HG03175 (cell line): ENCODE measurements around the gene COA3.
"Not testable (repeated sequence)": the region's sequence is repeated elsewhere in the genome, so short reads cannot be mapped to it uniquely, and the experiment has no call there.

Experiments
- ATAC-seq: cut with Tn5 transposase; IDR thresholded peaks from one replicate; pipeline ENCODE4 v1.9.1; 2021; ENCODE audit warnings: mild to moderate bottlenecking, moderate library complexity; ENCODE audit not compliant: unreplicated experiment

COA3 gene

DNA sequence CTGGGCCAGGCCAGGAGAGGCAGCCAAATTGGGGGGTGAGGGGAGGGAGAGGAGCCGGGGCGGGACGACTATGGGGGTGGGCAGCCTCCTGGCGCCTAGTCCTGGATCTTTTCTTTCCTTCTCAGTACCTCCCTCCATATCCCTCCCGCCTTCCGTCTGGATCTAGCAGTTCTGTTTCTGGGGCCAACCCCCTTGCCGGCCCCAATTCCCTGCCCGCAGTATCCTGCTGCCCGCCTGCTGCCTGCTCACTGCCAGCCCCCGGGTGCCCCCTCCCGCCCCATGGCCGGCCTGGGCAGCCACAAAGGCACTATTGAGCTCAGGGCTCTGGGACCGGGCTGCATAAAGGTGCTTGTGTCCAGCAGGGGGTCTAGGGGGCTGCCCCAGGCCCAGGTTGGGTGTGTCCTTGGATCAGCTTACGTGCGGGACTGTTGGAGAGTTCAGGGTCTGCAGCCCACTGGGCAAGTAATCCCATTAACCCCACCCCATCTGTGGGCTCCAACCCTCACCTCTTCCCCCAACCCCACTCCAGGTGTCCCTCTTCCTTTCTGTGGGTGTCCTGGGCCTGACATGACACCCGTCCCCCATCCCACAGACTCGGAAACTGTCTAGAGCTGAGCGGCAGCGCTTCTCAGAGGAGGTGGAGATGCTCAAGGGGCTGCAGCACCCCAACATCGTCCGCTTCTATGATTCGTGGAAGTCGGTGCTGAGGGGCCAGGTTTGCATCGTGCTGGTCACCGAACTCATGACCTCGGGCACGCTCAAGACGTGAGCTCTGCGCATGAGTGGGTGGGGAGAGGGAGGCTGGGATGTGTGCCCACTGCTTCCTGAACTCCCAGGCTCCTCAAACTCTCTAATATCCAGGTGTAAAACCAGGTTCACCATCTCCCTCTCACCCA, 16.1 kb downstream of the COA3 start:
- ATAC-seq: no peak

- ATAC-seq: no peak
These were observed 16.8 kb downstream of the COA3 start for GRCh38 chr17:42781639-42782165.

- no peak for ATAC-seq
These were observed 17.5 kb downstream of the COA3 start for GRCh38 chr17:42780851-42781638.

GRCh38 chr17:42779936-42780850, 18.3 kb downstream of the COA3 start, which contains the start of gene WNK4:
Gene WNK4, plus strand, starts transcription at chr17:42780610. Its CDS starts 89 bp downstream, at chr17:42780699.
- no peak for ATAC-seq

DNA sequence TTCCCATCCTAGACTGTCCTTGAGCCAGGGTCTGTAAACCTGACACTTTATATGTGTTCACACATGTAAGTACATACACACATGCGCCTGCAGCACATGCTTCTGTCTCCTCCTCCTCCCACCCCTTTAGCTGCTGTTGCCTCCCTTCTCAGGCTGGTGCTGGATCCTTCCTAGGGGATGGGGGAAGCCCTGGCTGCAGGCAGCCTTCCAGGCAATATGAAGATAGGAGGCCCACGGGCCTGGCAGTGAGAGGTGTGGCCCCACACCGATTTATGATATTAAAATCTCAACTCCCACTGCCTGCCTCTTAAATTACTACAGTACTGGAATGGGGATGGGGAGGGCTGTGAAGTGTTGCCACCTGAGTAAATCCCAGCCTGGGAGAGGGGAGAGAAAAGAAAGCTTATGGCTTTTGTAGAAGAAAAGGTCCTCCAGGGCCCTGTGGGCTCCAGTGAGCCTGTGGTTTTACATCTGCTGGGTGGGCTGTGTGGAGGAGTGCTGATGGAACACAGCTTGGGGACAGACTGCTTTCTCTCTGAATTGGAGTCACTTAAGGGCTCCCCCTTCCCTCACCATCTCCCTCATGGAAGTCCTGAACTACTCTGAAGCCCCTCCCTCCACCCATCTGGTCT, 19.1 kb downstream of the COA3 start:
- ATAC-seq: no peak

DNA sequence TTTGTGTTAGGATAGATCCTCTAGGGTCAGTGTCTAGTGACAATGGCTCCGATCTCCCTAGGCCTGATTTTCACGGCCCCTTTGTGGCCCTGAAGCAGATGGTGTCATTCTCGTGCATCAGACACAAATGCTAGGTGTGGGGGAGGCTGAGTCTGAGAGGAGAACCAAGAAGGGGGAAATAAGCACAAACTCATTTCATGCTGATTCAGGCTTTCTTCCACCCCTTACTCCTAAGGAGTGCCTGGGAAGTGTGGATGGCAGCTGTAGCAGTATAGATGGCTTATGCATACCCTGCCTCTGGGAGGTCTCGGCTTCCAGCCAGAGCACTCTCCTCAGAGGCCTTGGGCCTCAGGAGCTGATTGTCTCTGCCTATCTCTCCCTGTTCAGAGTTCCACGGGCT, 19.9 kb downstream of the COA3 start:
- ATAC-seq: no peak

GRCh38 chr17:42775534-42776098, 22.9 kb downstream of the COA3 start:
- ATAC-seq: no peak

GRCh38 chr17:42774066-42774745, 24.3 kb downstream of the COA3 start:
- ATAC-seq: no peak

DNA sequence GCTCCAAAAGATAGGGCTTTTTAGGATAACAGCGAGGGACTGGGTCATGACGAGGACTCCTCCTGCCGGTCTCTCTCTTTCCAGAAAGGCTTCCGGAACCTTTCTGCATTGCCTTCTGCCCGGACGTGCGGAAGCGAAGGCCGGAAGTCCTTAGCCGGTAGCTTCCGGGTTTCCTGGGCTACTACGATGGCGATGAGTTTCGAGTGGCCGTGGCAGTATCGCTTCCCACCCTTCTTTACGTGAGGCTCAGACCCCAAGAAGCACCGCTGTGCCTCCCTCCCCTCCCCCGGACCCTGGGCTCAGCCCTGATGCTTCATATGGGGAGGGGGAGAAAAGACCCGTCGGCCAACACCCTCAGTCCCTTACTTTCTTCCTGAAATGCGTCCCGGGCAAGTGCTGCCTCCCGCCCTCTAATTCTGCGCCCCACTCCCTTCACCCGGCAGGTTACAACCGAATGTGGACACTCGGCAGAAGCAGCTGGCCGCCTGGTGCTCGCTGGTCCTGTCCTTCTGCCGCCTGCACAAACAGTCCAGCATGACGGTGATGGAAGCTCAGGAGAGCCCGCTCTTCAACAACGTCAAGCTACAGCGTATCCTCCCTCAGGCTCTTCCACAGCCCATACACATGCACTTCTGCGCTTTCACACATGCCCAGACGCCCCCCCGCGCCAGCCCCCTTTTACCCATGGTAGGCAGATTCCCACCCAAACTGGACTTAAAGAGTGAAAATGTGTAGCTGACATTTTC, 25.0 kb downstream of the COA3 start, which contains the start of gene VPS25:
VPS25 (plus strand) TSS at position 160 of the 746 bp plus-strand sequence; CDS start at position 187, 27 bp downstream.
- ATAC-seq: peak; percentile 70

- ATAC-seq: no peak
These were observed 25.6 kb downstream of the COA3 start for GRCh38 chr17:42772945-42773289.

DNA sequence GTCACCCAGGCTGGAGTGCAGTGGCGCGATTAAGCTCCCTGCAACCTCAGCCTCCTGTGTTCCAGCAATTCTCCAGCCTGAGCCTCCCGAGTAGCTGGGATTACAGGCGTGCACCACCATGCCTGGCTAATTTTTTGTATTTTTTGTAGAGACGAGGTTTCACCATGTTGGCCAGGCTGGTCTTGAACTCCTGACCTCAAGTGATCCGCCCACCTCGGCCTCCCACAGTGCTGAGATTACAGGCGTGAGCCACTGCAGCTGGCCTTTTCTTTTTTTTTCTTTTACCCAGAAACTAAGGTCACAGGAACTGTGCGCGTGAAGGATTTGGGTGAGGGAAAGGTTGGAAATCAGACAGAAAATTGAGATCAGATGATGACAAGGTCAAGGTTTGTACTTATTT, 28.5 kb downstream of the COA3 start:
- not testable (repeated sequence) for ATAC-seq

DNA sequence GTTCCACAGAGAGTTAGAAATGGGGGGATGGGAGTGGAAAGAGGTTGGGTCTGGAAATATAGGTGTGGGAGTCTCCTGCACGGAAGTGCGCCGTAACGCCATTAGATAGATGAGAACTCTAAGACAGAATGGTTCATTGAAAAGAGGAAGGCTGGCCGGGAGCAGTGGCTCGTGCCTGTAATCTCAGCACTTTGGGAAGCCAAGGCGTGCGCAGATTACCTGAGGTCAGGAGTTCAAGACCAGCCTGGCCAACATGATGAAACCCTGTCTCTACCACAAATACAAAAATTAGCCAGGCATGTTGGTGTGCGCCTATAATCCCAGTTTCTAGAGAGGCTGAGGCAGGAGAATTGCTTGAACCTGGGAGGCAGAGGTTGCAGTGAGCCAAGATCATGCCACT, 30.5 kb downstream of the COA3 start:
- not testable (repeated sequence) for ATAC-seq

- ATAC-seq: no peak
These were observed 31.0 kb downstream of the COA3 start for GRCh38 chr17:42767512-42767911.

GRCh38 chr17:42766124-42766523, 32.4 kb downstream of the COA3 start:
- ATAC-seq: no peak

DNA sequence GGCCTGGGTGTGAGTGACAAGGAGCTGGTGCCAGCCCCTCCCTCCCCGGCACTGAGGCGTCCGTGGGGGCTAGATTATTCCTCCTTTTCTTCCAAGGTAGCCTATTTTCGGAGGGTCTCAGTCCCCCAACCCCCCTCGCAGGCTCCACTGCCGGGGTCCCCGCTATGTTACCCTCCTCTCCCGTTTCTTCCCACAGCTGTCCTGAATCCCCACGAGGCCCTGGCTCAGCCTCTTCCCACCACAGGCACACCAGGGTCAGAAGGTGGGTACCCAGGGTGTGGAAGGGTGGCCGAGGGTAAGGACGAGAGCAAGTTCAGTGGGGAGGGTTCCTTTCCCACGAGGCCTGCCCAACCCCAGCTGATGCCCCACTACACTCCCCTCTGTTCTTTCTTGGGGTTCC, 36.9 kb downstream of the COA3 start:
- ATAC-seq: no peak

GRCh38 chr17:42760652-42761581, 37.6 kb downstream of the COA3 start, which contains the start of gene RAMP2:
Gene RAMP2, plus strand, starts transcription at chr17:42761227. Its CDS starts 35 bp downstream, at chr17:42761262.
- no peak for ATAC-seq

- ATAC-seq: no peak
These were observed 38.4 kb downstream of the COA3 start for GRCh38 chr17:42759982-42760651.
